Natural killer cell (primary cell): ENCODE results near the gene RNF214. TPM values are rescaled to one million over a fixed set of nuclear protein-coding genes. Genes with fewer than 3 reads are reported as not detected.

Source experiments
- ATAC-seq, 3 donors: fragments of 150-1000 bp in 2 of 3; fragments of 200-7000 bp in 1 of 3; cut with Tn5 transposase; 1 replicate in 1 of 3; 2 replicates in 2 of 3; pipeline ENCODE4 v1.10.0; 2021; ENCODE audit warnings: mild to moderate bottlenecking in 2 of 3, moderate library complexity in 2 of 3
- DNase-seq, 2 donors: peaks; one replicate each; pipeline versions ENCODE4 v3.0.0 to v3.0.0-alpha.2; 2013 to 2021; ENCODE audit warnings: mixed read lengths in 1 of 2
- H3K27ac ChIP-seq: one replicate; pipeline ENCODE4 v1.5.1; 2013; ENCODE audit warnings: mild to moderate bottlenecking, low read length
- H3K27me3 ChIP-seq: one replicate; pipeline ENCODE4 v1.6.1; 2013; ENCODE audit warnings: low read length; ENCODE audit not compliant: control insufficient read depth, insufficient read depth
- H3K36me3 ChIP-seq: one replicate; pipeline ENCODE4 v1.6.1; 2013; ENCODE audit warnings: low read length; ENCODE audit not compliant: control insufficient read depth, insufficient read depth
- H3K4me1 ChIP-seq: one replicate; pipeline ENCODE4 v1.6.1; 2013; ENCODE audit warnings: low read length; ENCODE audit not compliant: control insufficient read depth, insufficient read depth
- H3K4me3 ChIP-seq: one replicate; pipeline ENCODE4 v1.5.1; 2013; ENCODE audit warnings: low read length
- H3K9me3 ChIP-seq: one replicate; pipeline ENCODE4 v1.6.1; 2013; ENCODE audit warnings: low read length; ENCODE audit not compliant: control insufficient read depth, insufficient read depth
- H3K27ac Mint-ChIP-seq, 2 donors: one replicate each; pipeline ENCODE4 v1.8.0; 2022; ENCODE audit warnings: mild to moderate bottlenecking in 2 of 2, mixed read lengths in 2 of 2, moderate library complexity in 1 of 2
- H3K27me3 Mint-ChIP-seq, 2 donors: one replicate each; pipeline ENCODE4 v1.8.0; 2022; ENCODE audit warnings: low read depth in 2 of 2, mixed read lengths in 2 of 2
- H3K36me3 Mint-ChIP-seq: one replicate; pipeline ENCODE4 v1.8.0; 2022; ENCODE audit warnings: mixed read lengths
- H3K4me1 Mint-ChIP-seq, 2 donors: one replicate each; pipeline ENCODE4 v1.8.0; 2022; ENCODE audit warnings: mixed read lengths in 2 of 2
- H3K4me3 Mint-ChIP-seq: one replicate; pipeline ENCODE4 v1.8.0; 2022; ENCODE audit warnings: mild to moderate bottlenecking, moderate library complexity, mixed read lengths
- H3K9me3 Mint-ChIP-seq, 2 donors: one replicate each; pipeline ENCODE4 v1.8.0; 2022; ENCODE audit warnings: mixed read lengths in 2 of 2
- CTCF ChIP-seq: fragments of 200-600 bp; IDR thresholded peaks from one replicate; pipeline ENCODE4 v1.8.0; 2022; ENCODE audit warnings: antibody characterized with exemption
- whole genome bisulfite sequencing: methylation state at CpG from one replicate; pipeline ENCODE4 v1.1.7; 2013; ENCODE audit warnings: missing lambda C conversion rate; ENCODE audit not compliant: insufficient coverage; 5-methylcytosine and 5-hydroxymethylcytosine counted together
- intact Hi-C: fragments of 100-400 bp; cut with micrococcal nuclease; formaldehyde crosslinking; loops from one replicate; pipeline ENCODE4 v1.14.2; 2022
- total RNA-seq, 4 donors: library from RNA; stranded (reverse); fragments of 120-200 nt in 1 of 4; gene quantifications; one replicate each; pipeline versions ENCODE4 v1.2.3 to v1.2.4, GENCODE V29; 2013 to 2022

The RNF214 gene
- total RNA-seq, 3 donors from 2014 or later (not counting 1 experiment from before 2014, with no cell fraction given): 13.7 to 20.7 (median 17.3) TPM

GRCh38 chr11:117230286-117230961 lies 2.0 kb upstream of the RNF214 start:
- no peaks in the 10 kb centered on the region for H3K9me3 ChIP-seq
- 22% methylated on average over 11 of the region's 12 CpGs for WGBS
- H3K4me3 ChIP-seq: peak overlapping the region; percentile 98
- Mint-ChIP-seq H3K4me1 (peaks cover 47 to 64% of the 10 kb centered on the region in 2 donors), H3K4me3 (peak overlapping the region; percentile 96), H3K27ac (peak overlapping the region; percentile 93 to 99), H3K9me3 (no peaks in the 10 kb centered on the region), H3K27me3 (no peaks in the 10 kb centered on the region), H3K36me3 (no peaks in the 10 kb centered on the region)
- DNase-seq (peak; percentile 43 to 81), ATAC-seq (peak; percentile 46 to 58 (median 53))
- peak overlapping the region; percentile 99 for H3K27ac ChIP-seq
- peaks cover 40% of the 10 kb centered on the region for H3K4me1 ChIP-seq
- H3K36me3 ChIP-seq: peaks cover 38% of the 10 kb centered on the region
- intact Hi-C loops: loop anchor here (1.0 to 5.0 kb wide), 5 partner anchors 51 to 458 kb away; partner anchors contain the start of genes BUD13, CEP164 and PAFAH1B2
- no peaks in the 10 kb centered on the region for H3K27me3 ChIP-seq
- TF ChIP-seq CTCF: no peak

- peak overlapping the region; percentile 98 for H3K4me3 ChIP-seq
- peaks cover 40% of the 10 kb centered on the region for H3K4me1 ChIP-seq
- 11% methylated on average over 14 of the region's 14 CpGs for WGBS
- DNase-seq (no peak), ATAC-seq (no peak)
- Mint-ChIP-seq H3K27ac (peak overlapping the region; percentile 93 to 99), H3K4me1 (peaks cover 47 to 63% of the 10 kb centered on the region in 2 donors), H3K36me3 (no peaks in the 10 kb centered on the region), H3K27me3 (no peaks in the 10 kb centered on the region), H3K9me3 (no peaks in the 10 kb centered on the region), H3K4me3 (peak overlapping the region; percentile 96)
- H3K9me3 ChIP-seq: no peaks in the 10 kb centered on the region
- no peak for TF ChIP-seq CTCF
- intact Hi-C loops: loop anchor here (1.0 to 5.0 kb wide), 5 partner anchors 52 to 459 kb away; partner anchors contain the start of genes BUD13, CEP164 and PAFAH1B2
- peak overlapping the region; percentile 99 for H3K27ac ChIP-seq
- H3K36me3 ChIP-seq: peaks cover 31% of the 10 kb centered on the region
- no peaks in the 10 kb centered on the region for H3K27me3 ChIP-seq
Observed at GRCh38 chr11:117230999-117231841, 1.3 kb upstream of the RNF214 start.

GRCh38 chr11:117231842-117232091 lies 704 bp upstream of the RNF214 start, which contains the start of gene PCSK7:
PCSK7 (minus strand) TSS chr11:117232073; CDS start chr11:117229844, 2,229 bp downstream.
- peaks cover 26% of the 10 kb centered on the region for H3K36me3 ChIP-seq
- Mint-ChIP-seq H3K27me3 (no peaks in the 10 kb centered on the region), H3K36me3 (no peaks in the 10 kb centered on the region), H3K4me1 (peaks cover 42 to 58% of the 10 kb centered on the region in 2 donors), H3K9me3 (no peaks in the 10 kb centered on the region), H3K27ac (peak within 1 kb of the TSS; percentile 93 to 99), H3K4me3 (peak within 1 kb of the TSS; percentile 96)
- DNase-seq: no peak
- ATAC-seq: no peak
- no peaks in the 10 kb centered on the region for H3K9me3 ChIP-seq
- intact Hi-C loops: loop anchor here (5.0 kb wide), 2 partner anchors 96 to 459 kb away; partner anchors contain the start of genes BUD13 and CEP164
- 0% methylated on average over 13 of the region's 13 CpGs for WGBS
- peak within 1 kb of the TSS; percentile 99 for H3K27ac ChIP-seq
- peaks cover 37% of the 10 kb centered on the region for H3K4me1 ChIP-seq
- H3K27me3 ChIP-seq: no peaks in the 10 kb centered on the region
- TF ChIP-seq CTCF: no peak
- peak within 1 kb of the TSS; percentile 98 for H3K4me3 ChIP-seq
